ENCODE measurements around the gene RIIAD1.

DNA sequence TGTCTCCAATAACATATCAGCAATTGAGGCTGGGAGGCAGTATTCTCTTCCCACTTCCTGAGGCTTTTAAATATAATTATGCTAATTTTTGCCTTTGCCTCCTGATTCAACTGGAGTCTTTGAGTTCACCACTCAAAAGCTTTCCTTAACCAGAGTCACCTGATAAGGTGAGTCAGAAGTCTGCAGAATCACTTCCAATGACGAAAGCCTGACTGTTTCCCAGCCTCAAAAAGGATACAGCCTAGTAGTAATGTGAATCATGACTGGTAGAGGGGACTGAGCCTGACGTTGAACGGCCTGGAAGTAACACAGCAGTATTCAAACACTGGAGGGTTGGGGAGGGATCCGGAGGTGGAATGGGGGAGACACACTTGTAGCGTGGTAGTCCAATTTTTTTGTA, 52.4 kb downstream of the RIIAD1 start:
- TF ChIP-seq, protein P1, sequence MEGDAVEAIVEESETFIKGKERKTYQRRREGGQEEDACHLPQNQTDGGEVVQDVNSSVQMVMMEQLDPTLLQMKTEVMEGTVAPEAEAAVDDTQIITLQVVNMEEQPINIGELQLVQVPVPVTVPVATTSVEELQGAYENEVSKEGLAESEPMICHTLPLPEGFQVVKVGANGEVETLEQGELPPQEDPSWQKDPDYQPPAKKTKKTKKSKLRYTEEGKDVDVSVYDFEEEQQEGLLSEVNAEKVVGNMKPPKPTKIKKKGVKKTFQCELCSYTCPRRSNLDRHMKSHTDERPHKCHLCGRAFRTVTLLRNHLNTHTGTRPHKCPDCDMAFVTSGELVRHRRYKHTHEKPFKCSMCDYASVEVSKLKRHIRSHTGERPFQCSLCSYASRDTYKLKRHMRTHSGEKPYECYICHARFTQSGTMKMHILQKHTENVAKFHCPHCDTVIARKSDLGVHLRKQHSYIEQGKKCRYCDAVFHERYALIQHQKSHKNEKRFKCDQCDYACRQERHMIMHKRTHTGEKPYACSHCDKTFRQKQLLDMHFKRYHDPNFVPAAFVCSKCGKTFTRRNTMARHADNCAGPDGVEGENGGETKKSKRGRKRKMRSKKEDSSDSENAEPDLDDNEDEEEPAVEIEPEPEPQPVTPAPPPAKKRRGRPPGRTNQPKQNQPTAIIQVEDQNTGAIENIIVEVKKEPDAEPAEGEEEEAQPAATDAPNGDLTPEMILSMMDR (IDR thresholded peaks at IDR 0.05; ENCODE audit: poor library complexity) = no peak
- TF ChIP-seq EZH2phosphoT487 (IDR thresholded peaks at IDR 0.05; ENCODE audit: low read depth, severe bottlenecking, unreplicated experiment) = no peak
